Panc1 (cell line): ENCODE results near the gene GOLGA6L26.
"Not testable (repeated sequence)": the region's sequence is repeated elsewhere in the genome, so short reads cannot be mapped to it uniquely, and the experiment has no call there.

ENCODE experiments used
- POLR2AphosphoS5 ChIP-seq: IDR thresholded peaks from 2 replicates; pipeline ENCODE4 v1.6.1; 2012; ENCODE audit warnings: mild to moderate bottlenecking, low read depth, low read length, moderate library complexity
- TF ChIP-seq, protein P1 (sequence below): fragments of 450-650 bp; IDR thresholded peaks from 2 replicates; pipeline ENCODE4 v1.5.1; 2017; ENCODE audit warnings: mild to moderate bottlenecking

DNA sequence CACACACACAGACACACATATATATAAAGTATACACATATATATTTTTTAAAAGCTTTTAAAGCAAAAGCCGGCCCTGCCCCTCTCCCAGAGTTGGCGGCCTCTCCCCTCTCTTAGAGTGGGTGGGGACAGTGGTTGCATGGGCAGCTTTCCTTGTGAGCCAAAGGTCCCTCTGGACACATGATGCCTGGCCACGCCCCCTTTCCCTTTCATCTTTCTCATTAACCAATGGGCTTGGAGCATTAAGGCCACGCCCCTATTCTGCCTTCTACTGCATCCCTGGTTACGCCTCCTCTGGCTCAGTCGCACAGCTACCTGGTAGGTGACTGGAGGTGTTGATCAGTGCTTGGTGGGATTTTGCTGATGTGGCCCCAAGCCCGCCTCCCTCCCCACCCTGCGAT lies 20.5 kb upstream of the GOLGA6L26 start, which contains the start of gene GOLGA8S:
- TF ChIP-seq, protein P1, sequence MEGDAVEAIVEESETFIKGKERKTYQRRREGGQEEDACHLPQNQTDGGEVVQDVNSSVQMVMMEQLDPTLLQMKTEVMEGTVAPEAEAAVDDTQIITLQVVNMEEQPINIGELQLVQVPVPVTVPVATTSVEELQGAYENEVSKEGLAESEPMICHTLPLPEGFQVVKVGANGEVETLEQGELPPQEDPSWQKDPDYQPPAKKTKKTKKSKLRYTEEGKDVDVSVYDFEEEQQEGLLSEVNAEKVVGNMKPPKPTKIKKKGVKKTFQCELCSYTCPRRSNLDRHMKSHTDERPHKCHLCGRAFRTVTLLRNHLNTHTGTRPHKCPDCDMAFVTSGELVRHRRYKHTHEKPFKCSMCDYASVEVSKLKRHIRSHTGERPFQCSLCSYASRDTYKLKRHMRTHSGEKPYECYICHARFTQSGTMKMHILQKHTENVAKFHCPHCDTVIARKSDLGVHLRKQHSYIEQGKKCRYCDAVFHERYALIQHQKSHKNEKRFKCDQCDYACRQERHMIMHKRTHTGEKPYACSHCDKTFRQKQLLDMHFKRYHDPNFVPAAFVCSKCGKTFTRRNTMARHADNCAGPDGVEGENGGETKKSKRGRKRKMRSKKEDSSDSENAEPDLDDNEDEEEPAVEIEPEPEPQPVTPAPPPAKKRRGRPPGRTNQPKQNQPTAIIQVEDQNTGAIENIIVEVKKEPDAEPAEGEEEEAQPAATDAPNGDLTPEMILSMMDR = not testable (repeated sequence)
- not testable (repeated sequence) for TF ChIP-seq POLR2AphosphoS5
